ENCODE data around the gene LENG8. TPM values are rescaled to one million over a fixed set of nuclear protein-coding genes. Genes with fewer than 3 reads are reported as not detected.
A peak's percentile ranks its signal among the peaks of the same experiment; 100 is the strongest.

Gene LENG8
- total RNA-seq, 5 donors from 2014 or later (not counting 1 experiment from before 2014, with no cell fraction given): 506 to 622 (median 618) TPM

DNA sequence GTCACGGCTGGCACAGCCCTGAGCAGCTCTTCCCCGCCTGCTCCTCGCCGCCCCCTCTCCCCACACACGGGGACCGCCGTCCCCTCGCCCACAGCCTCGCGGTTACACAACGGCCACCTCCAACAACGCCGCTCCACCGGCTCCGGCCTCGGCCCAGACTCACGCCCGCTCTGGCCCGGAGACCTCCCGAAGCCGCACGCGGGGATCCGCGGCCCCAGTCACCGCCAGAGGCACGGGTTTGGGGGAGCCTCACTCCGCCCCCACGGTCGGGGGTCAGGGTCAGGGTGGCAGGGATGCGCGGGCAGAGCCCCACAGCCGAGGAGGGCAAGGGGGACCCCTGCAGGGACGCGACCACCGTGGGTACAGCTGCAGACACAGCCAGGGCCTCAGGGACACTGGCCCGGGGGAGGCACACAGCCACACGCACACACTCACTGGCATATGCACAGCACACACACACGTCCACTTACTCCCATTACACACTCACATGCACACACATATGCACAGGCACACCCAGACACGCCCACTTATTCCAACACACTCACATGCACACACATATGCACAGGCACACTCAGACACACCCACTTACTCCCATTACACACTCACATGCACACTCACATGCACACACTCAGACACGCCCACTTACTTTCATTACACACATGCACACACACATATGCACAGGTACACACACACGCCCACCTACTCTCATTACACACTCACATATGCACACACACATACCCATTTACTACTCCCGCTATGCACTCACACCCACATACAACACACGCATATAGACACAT is 32.1 kb upstream of the LENG8 start:
- no peak overlapping the region for H3K4me3 Mint-ChIP-seq
- Histone ChIP-seq H3K4me3 (ENCODE audit: control insufficient read depth in 1 of 2, extremely low read depth in 1 of 2, low read length in 1 of 2) (no peak overlapping the region), H3K4me1 (ENCODE audit: control insufficient read depth in 1 of 2, extremely low read depth in 1 of 2, insufficient read depth in 2 of 2, low read length in 2 of 2) (peaks cover 4 to 16% of the 10 kb centered on the region in 2 experiments), H3K27ac (ENCODE audit: low read length) (no peak overlapping the region), H3K9me3 (no peaks in the 10 kb centered on the region), H3K27me3 (replicated peaks in 1 of 2; ENCODE audit: control insufficient read depth in 2 of 2, extremely low read depth in 1 of 2, insufficient read depth in 2 of 2, low read length in 1 of 2) (peaks cover 9 to 68% of the 10 kb centered on the region in 2 experiments), H3K36me3 (ENCODE audit: control insufficient read depth in 2 of 2, extremely low read depth in 1 of 2, insufficient read depth in 1 of 2, low read length in 1 of 2) (no peaks in the 10 kb centered on the region)
- ChIA-PET POLR2A (no interaction called here), CTCF (interaction anchor here in 1 of 2 donors (0.5 to 0.7 kb wide), 2 partner anchors 32 to 89 kb away, joined by 3 to 6 read pairs; partner anchors contain the start of gene LENG8)
- H3K27ac Mint-ChIP-seq: peak overlapping the region in 1 of 2 donors; percentile 8
- peaks cover 0 to 6% (median 0%) of the 10 kb centered on the region in 3 donors for H3K9me3 Mint-ChIP-seq
- WGBS (ENCODE audit: insufficient coverage): 70% methylated on average over 34 of the region's 44 CpGs
- H3K27me3 Mint-ChIP-seq: peaks cover 30 to 53% of the 10 kb centered on the region in 2 donors
- peaks cover 16 to 18% (median 18%) of the 10 kb centered on the region in 3 donors for H3K4me1 Mint-ChIP-seq
- DNase-seq: no peak
- no peaks in the 10 kb centered on the region for H3K36me3 Mint-ChIP-seq
- ATAC-seq (replicated peaks in 1 of 4): no peak

DNA sequence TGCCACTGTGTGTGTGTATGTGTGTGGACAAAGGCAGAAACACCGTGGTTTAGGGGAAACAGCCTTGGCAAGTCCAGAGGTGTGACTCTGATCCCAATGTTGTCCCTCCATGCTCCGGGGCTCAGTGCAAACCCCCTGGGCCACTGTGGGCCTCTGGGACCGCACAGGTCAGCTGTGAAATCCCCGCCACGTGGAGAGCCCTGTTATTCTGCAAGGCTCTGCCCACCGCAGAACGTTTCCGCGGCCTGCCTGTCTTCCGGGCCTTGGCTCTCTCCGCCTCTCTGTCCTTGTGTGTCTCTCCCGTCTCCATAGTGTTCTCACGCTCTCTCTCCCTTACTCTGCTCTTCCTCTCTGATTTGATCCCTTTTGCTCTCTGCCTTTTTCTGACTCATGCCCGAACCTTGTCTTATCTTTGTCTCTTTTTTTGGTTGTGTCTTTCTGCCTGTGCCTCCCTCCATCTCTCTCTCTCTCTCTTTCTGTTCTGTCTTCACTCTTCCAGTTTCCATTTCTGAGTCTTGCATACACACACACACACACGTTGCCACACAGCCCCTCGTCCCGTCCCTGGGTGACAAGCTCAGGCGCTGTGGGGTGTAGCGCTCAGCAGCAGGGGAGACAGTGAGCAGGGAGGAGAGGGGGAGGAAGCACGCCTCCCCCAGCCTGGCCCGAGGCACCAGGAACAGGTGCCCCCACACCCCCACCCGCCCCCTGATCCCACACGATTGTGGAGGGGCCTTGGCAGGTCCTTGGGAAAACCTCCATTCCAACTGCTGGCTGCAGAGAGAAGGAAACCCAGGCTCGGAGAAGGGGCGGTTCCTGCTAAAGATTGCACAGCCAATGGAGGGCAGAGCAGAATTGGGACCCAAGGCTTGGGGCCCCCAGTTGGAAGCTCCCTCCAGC is 30.7 kb upstream of the LENG8 start:
- no peak overlapping the region for H3K4me3 ChIP-seq (ENCODE audit: control insufficient read depth in 1 of 2, extremely low read depth in 1 of 2, low read length in 1 of 2)
- H3K27me3 ChIP-seq (replicated peaks in 1 of 2; ENCODE audit: control insufficient read depth in 2 of 2, extremely low read depth in 1 of 2, insufficient read depth in 2 of 2, low read length in 1 of 2): peaks cover 9 to 78% of the 10 kb centered on the region in 2 experiments
- 26% methylated on average over 15 of the region's 25 CpGs for WGBS (ENCODE audit: insufficient coverage)
- DNase-seq (peak in 4 of 35 experiments; percentile 6 to 21 (median 18)), ATAC-seq (replicated peaks in 1 of 4) (peak; percentile 38 to 67 (median 62))
- ChIA-PET POLR2A (no interaction called here), CTCF (interaction anchor here in 1 of 2 donors (0.6 kb wide), 1 partner anchor 255 kb away, joined by 5 read pairs; no protein-coding TSS in a partner anchor)
- H3K9me3 Mint-ChIP-seq: peaks cover 0 to 6% (median 0%) of the 10 kb centered on the region in 3 donors
- H3K27me3 Mint-ChIP-seq: peaks cover 32 to 54% of the 10 kb centered on the region in 2 donors
- H3K36me3 Mint-ChIP-seq: no peaks in the 10 kb centered on the region
- H3K4me1 Mint-ChIP-seq: peaks cover 16 to 18% (median 18%) of the 10 kb centered on the region in 3 donors
- peak overlapping the region in 2 of 3 donors; percentile 55 to 62 for H3K4me3 Mint-ChIP-seq
- H3K27ac ChIP-seq (ENCODE audit: low read length): no peak overlapping the region
- no peaks in the 10 kb centered on the region for H3K36me3 ChIP-seq (ENCODE audit: control insufficient read depth in 2 of 2, extremely low read depth in 1 of 2, insufficient read depth in 1 of 2, low read length in 1 of 2)
- H3K27ac Mint-ChIP-seq: no peak overlapping the region
- H3K9me3 ChIP-seq: no peaks in the 10 kb centered on the region
- peaks cover 4 to 16% of the 10 kb centered on the region in 2 experiments for H3K4me1 ChIP-seq (ENCODE audit: control insufficient read depth in 1 of 2, extremely low read depth in 1 of 2, insufficient read depth in 2 of 2, low read length in 2 of 2)

DNA sequence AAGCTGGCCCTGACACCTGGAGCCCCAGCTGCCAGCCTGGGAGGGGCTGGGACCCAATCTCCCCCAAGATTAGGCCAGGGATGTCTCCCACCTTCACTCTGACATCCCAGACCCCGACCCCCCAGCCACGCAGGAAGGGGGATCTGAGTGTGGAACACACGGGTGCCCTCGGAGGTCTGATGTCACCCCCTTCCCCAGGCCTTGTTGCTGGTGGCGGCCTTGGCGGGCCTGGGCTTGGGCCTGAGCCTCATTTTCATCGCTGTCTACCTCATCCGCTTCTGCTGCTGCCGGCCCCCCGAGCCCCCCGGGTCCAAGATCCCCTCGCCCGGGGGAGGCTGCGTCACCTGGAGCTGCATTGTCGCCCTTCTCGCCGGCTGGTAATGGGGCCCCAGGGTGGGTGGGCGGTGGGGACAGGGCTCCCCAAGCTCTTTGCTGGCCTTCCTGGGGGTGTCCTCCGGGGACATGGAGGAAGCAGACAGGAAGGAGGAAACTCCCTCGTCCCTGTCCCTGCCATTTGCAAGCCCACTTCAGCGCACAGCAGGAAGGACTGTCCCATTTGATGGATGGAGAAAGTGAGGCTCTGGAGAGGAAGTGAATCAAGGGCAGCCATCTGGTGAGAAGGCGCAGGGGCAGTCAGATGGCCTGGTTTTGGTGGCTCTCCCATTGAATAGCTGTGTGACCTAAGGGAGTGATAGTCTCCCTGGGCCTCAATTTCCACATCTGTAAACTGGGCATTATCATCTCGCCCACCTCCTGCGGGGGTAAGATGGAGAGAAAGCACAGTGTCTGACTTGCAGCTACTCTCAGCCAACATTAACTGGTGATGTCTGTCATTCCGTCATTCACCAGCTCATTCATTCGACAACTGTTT is 29.8 kb upstream of the LENG8 start:
- H3K4me1 Mint-ChIP-seq: peaks cover 16 to 18% (median 18%) of the 10 kb centered on the region in 3 donors
- Histone ChIP-seq H3K4me1 (ENCODE audit: control insufficient read depth in 1 of 2, extremely low read depth in 1 of 2, insufficient read depth in 2 of 2, low read length in 2 of 2) (peaks cover 4 to 16% of the 10 kb centered on the region in 2 experiments), H3K36me3 (ENCODE audit: control insufficient read depth in 2 of 2, extremely low read depth in 1 of 2, insufficient read depth in 1 of 2, low read length in 1 of 2) (no peaks in the 10 kb centered on the region), H3K27ac (ENCODE audit: low read length) (no peak overlapping the region), H3K27me3 (replicated peaks in 1 of 2; ENCODE audit: control insufficient read depth in 2 of 2, extremely low read depth in 1 of 2, insufficient read depth in 2 of 2, low read length in 1 of 2) (peaks cover 9 to 85% of the 10 kb centered on the region in 2 experiments), H3K9me3 (no peaks in the 10 kb centered on the region), H3K4me3 (ENCODE audit: control insufficient read depth in 1 of 2, extremely low read depth in 1 of 2, low read length in 1 of 2) (no peak overlapping the region)
- ChIA-PET CTCF (interaction anchor here in 1 of 2 donors (0.6 kb wide), 1 partner anchor 256 kb away, joined by 5 read pairs; no protein-coding TSS in a partner anchor), POLR2A (no interaction called here)
- H3K9me3 Mint-ChIP-seq: peaks cover 0 to 2% (median 0%) of the 10 kb centered on the region in 3 donors
- no peak for DNase-seq
- H3K36me3 Mint-ChIP-seq: no peaks in the 10 kb centered on the region
- H3K27ac Mint-ChIP-seq: no peak overlapping the region
- H3K4me3 Mint-ChIP-seq: no peak overlapping the region
- ATAC-seq (replicated peaks in 1 of 4): no peak
- peaks cover 30 to 56% of the 10 kb centered on the region in 2 donors for H3K27me3 Mint-ChIP-seq
- 92% methylated on average over 20 of the region's 26 CpGs for WGBS (ENCODE audit: insufficient coverage)

DNA sequence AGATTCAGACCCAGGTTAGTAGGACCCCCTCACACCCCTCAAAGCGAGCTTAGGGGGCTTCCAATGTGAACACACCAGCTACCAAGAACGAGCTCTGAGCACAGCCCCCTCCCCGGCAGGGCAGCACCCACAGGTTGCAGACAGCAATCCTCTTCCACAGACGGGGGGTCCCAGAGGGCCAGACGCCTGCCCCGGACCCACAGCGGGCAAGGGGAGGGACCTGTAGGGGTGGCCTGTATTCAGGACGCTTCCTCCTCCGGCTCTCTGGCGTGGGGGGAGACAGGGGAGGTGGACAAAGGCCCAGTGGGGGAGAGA is 29.0 kb upstream of the LENG8 start:
- H3K9me3 ChIP-seq: no peaks in the 10 kb centered on the region
- H3K4me3 ChIP-seq (ENCODE audit: control insufficient read depth in 1 of 2, extremely low read depth in 1 of 2, low read length in 1 of 2): no peak overlapping the region
- H3K27me3 ChIP-seq (replicated peaks in 1 of 2; ENCODE audit: control insufficient read depth in 2 of 2, extremely low read depth in 1 of 2, insufficient read depth in 2 of 2, low read length in 1 of 2): peaks cover 2 to 85% of the 10 kb centered on the region in 2 experiments
- no peak overlapping the region for H3K27ac ChIP-seq (ENCODE audit: low read length)
- no peaks in the 10 kb centered on the region for H3K36me3 ChIP-seq (ENCODE audit: control insufficient read depth in 2 of 2, extremely low read depth in 1 of 2, insufficient read depth in 1 of 2, low read length in 1 of 2)
- ATAC-seq (replicated peaks in 1 of 4) (no peak), DNase-seq (no peak)
- Mint-ChIP-seq H3K36me3 (no peaks in the 10 kb centered on the region), H3K4me3 (no peak overlapping the region), H3K9me3 (no peaks in the 10 kb centered on the region), H3K27ac (no peak overlapping the region), H3K4me1 (peaks cover 16 to 18% (median 17%) of the 10 kb centered on the region in 3 donors), H3K27me3 (peaks cover 30 to 56% of the 10 kb centered on the region in 2 donors)
- H3K4me1 ChIP-seq (ENCODE audit: control insufficient read depth in 1 of 2, extremely low read depth in 1 of 2, insufficient read depth in 2 of 2, low read length in 2 of 2): peaks cover 4 to 16% of the 10 kb centered on the region in 2 experiments
- POLR2A ChIA-PET: no interaction called here
- CTCF ChIA-PET: interaction anchor here in 1 of 2 donors (0.5 kb wide), 1 partner anchor 61 kb away, joined by 4 read pairs; no protein-coding TSS in a partner anchor
- WGBS (ENCODE audit: insufficient coverage): 79% methylated on average over 7 of the region's 10 CpGs

DNA sequence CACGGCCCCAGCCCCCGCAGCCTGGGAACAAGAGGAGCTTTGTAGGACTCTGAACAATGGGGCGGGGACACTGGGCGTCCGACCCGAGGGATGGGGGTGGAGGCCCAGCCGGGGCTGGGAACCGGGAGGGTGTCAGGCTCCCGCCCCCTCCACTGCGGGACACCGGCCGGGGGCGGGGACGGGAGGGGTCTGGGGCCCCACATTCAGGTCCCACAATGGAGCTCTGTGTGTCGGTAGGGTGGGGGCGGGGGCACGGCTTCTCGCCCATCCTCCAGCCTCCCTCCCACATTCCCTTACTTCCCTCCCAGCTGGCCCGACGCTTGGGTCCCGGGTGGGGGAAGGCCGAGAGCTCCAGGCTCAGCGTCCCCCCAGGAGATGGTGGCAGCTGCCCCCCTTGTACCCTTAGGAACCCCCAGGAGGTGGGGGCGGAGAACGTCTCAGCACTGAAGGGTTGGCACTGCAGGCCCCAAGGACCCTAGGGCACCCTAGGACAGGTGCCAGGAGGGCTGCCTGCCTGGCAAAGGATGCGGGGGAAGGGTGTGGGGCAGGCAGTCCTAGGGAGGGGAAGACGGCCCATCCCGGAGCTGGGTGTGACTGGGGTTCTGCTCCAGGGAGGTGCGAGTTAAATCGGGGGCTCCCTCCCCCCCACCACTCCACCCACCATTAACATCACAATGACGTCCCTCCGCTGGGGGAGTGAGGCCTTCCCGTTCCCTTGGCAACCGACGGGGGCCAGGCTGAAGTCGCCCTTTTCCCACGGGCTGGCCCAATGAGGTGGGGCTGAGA is 28.4 kb upstream of the LENG8 start:
- Histone ChIP-seq H3K4me3 (ENCODE audit: control insufficient read depth in 1 of 2, extremely low read depth in 1 of 2, low read length in 1 of 2) (no peak overlapping the region), H3K9me3 (no peaks in the 10 kb centered on the region), H3K27me3 (replicated peaks in 1 of 2; ENCODE audit: control insufficient read depth in 2 of 2, extremely low read depth in 1 of 2, insufficient read depth in 2 of 2, low read length in 1 of 2) (peaks cover 2 to 86% of the 10 kb centered on the region in 2 experiments), H3K27ac (ENCODE audit: low read length) (no peak overlapping the region), H3K4me1 (ENCODE audit: control insufficient read depth in 1 of 2, extremely low read depth in 1 of 2, insufficient read depth in 2 of 2, low read length in 2 of 2) (peaks cover 4 to 13% of the 10 kb centered on the region in 2 experiments), H3K36me3 (ENCODE audit: control insufficient read depth in 2 of 2, extremely low read depth in 1 of 2, insufficient read depth in 1 of 2, low read length in 1 of 2) (no peaks in the 10 kb centered on the region)
- Mint-ChIP-seq H3K27me3 (peaks cover 31 to 60% of the 10 kb centered on the region in 2 donors), H3K36me3 (no peaks in the 10 kb centered on the region), H3K4me3 (no peak overlapping the region), H3K9me3 (no peaks in the 10 kb centered on the region), H3K27ac (no peak overlapping the region), H3K4me1 (peaks cover 16 to 18% (median 17%) of the 10 kb centered on the region in 3 donors)
- POLR2A ChIA-PET: no interaction called here
- 39% methylated on average over 9 of the region's 37 CpGs for WGBS (ENCODE audit: insufficient coverage)
- no peak for DNase-seq
- ATAC-seq (replicated peaks in 1 of 4): no peak
- CTCF ChIA-PET: interaction anchor here in 1 of 2 donors (0.5 kb wide), 1 partner anchor 61 kb away, joined by 4 read pairs; no protein-coding TSS in a partner anchor

Data from T-cell (primary cell).